OCI-LY3 (cell line): Measurements from ENCODE around the gene MYLK.

Experiments
- CTCF ChIP-seq: fragments of 200-600, 300-600 bp; sonication (generic); IDR thresholded peaks from 2 replicates; pipeline ENCODE4 v1.5.1; 2014; ENCODE audit warnings: antibody characterized with exemption, low read length, low read depth
- EZH2phosphoT487 ChIP-seq: fragments of 200-600 bp; shearing (Covaris generic); IDR thresholded peaks from 2 replicates; pipeline ENCODE4 v1.6.1; 2018; ENCODE audit warnings: antibody characterized with exemption, mixed run types, low read depth

- TF ChIP-seq CTCF = no peak
- TF ChIP-seq EZH2phosphoT487 = no peak
Observed at GRCh38 chr3:123816673-123817207, 67.4 kb downstream of the MYLK start.
